K562 (cell line): Measurements from ENCODE around the gene HOXC11. TPM values are rescaled to one million over a fixed set of nuclear protein-coding genes. Genes with fewer than 3 reads are reported as not detected.

ENCODE experiments used
- ATAC-seq: fragments of 200-7000 bp; cut with Tn5 transposase; 3 replicates; pipeline ENCODE4 v1.9.1; 2020; ENCODE audit warnings: moderate library complexity
- BruUV-seq: library from RNA; stranded (reverse); fragments of 400-500 nt; replicated peaks from 2 replicates; lab custom pipeline; 2021; lab: Mats Ljungman, UMichigan
- CTCF ChIA-PET: fragments of 300-600 bp; formaldehyde crosslinking; extraction: SDS; loops from one replicate; lab custom pipeline; 2021; ENCODE audit warnings: low intra/inter-chr PET ratio; lab: Yijun Ruan, JAX
- POLR2A ChIA-PET: fragments of 300-600, 350-650 bp; sonication (Branson Sonifier 250); formaldehyde crosslinking; extraction: SDS; loops from one replicate; lab custom pipeline; 2021; ENCODE audit warnings: antibody characterized with exemption, inconsistent platforms; lab: Yijun Ruan, JAX
- DNase-seq, 4 experiments: peaks; one replicate each; pipeline versions ENCODE4 v3.0.0 to v3.0.0-alpha.2; 2011 to 2018; ENCODE audit warnings: low spot score in 3 of 4, mixed read lengths in 3 of 4; ENCODE audit errors: extremely low read depth in 1 of 4
- FAIRE-seq: peaks from 2 replicates; lab custom pipeline; 2011; peaks lifted over from hg19 to GRCh38; lab: Jason Lieb, UNC
- H2AFZ ChIP-seq: 2 replicates; pipeline ENCODE4 v1.6.0; 2011; ENCODE audit warnings: low read depth, low read length, control low read depth, inconsistent platforms
- H3K27ac ChIP-seq: fragments of 200-600 bp; 3 replicates; pipeline ENCODE4 v1.8.0; 2011; ENCODE audit warnings: low read depth, mild to moderate bottlenecking, control low read depth, inconsistent platforms, low read length, moderate library complexity, mixed read lengths; ENCODE audit errors: extremely low read depth
- H3K27me3 ChIP-seq, 2 experiments: fragments of 300-600 bp in 1 of 2; 2 replicates in 1 of 2; 3 replicates in 1 of 2; pipeline versions ENCODE4 v1.6.0 to v1.8.0; 2011; ENCODE audit warnings: inconsistent platforms in 2 of 2, low read length in 2 of 2, mild to moderate bottlenecking in 1 of 2, mixed read lengths in 1 of 2, moderate library complexity in 1 of 2; ENCODE audit not compliant: control insufficient read depth in 2 of 2, insufficient read depth in 2 of 2
- H3K36me3 ChIP-seq: fragments of 300-600 bp; 3 replicates; pipeline ENCODE4 v1.8.0; 2011; ENCODE audit warnings: mild to moderate bottlenecking, low read length, inconsistent platforms; ENCODE audit not compliant: control insufficient read depth, insufficient read depth
- H3K4me1 ChIP-seq, 2 experiments: fragments of 200-600 bp in 1 of 2; replicated peaks in 1 of 2; 2 replicates in 1 of 2; 3 replicates in 1 of 2; pipeline versions ENCODE4 v1.5.1 to v1.8.0; 2011; ENCODE audit warnings: inconsistent platforms in 2 of 2, low read length in 2 of 2, mild to moderate bottlenecking in 1 of 2, mixed read lengths in 1 of 2, moderate library complexity in 1 of 2; ENCODE audit not compliant: control insufficient read depth in 2 of 2, insufficient read depth in 2 of 2
- H3K4me2 ChIP-seq: 2 replicates; pipeline ENCODE4 v1.6.1; 2011; ENCODE audit warnings: low read length, control low read depth, inconsistent platforms, mixed read lengths; ENCODE audit not compliant: insufficient read depth
- H3K4me3 ChIP-seq: fragments of 200-600 bp; sonication (generic), shearing (Covaris generic); 2 replicates; pipeline ENCODE4 v1.5.1; 2016; ENCODE audit warnings: control low read depth, inconsistent platforms
- H3K79me2 ChIP-seq: fragments of 200-600 bp; 3 replicates; pipeline ENCODE4 v1.8.0; 2011; ENCODE audit warnings: low read length, inconsistent platforms; ENCODE audit not compliant: control insufficient read depth, insufficient read depth
- H3K9ac ChIP-seq, 2 experiments: 2 replicates each; pipeline versions ENCODE4 v1.6.0 to v1.6.1; 2011; ENCODE audit warnings: low read depth in 2 of 2, low read length in 2 of 2, control low read depth in 1 of 2, inconsistent platforms in 1 of 2, mild to moderate bottlenecking in 1 of 2, mixed read lengths in 1 of 2; ENCODE audit not compliant: insufficient read depth in 1 of 2
- H3K9me1 ChIP-seq: one replicate; pipeline ENCODE4 v1.6.0; 2011; ENCODE audit warnings: inconsistent platforms, mild to moderate bottlenecking, low read length, moderate library complexity; ENCODE audit not compliant: control insufficient read depth, insufficient read depth
- H3K9me3 ChIP-seq: replicated peaks from 2 replicates; pipeline ENCODE4 v1.5.1; 2011; ENCODE audit warnings: low read depth, low read length, inconsistent platforms; ENCODE audit not compliant: control insufficient read depth, insufficient read depth
- H4K20me1 ChIP-seq: replicated peaks from 2 replicates; pipeline ENCODE4 v1.6.1; 2011; ENCODE audit warnings: low read length, inconsistent platforms, mixed read lengths; ENCODE audit not compliant: control insufficient read depth, insufficient read depth
- ETV5 ChIP-seq: sonication (generic); formaldehyde crosslinking; IDR thresholded peaks from 2 replicates; pipeline ENCODE4 v1.4.0; 2020; ENCODE audit warnings: low read depth, mild to moderate bottlenecking, missing genetic modification reagents
- HEY1 ChIP-seq: fragments of 250-450 bp; sonication (Bioruptor Pico); IDR thresholded peaks from 2 replicates; pipeline ENCODE4 v1.5.0; 2020; ENCODE audit warnings: mild to moderate bottlenecking, moderate library complexity, borderline replicate concordance
- MAFG ChIP-seq: fragments of 450-650 bp; conservative IDR thresholded peaks from 2 replicates; pipeline ENCODE4 v1.6.1; 2016; ENCODE audit warnings: missing genetic modification characterization, missing compliant biosample characterization
- TSHZ1 ChIP-seq: fragments of 250-450 bp; sonication (Bioruptor Pico); IDR thresholded peaks from 2 replicates; pipeline ENCODE4 v1.4.0; 2020; ENCODE audit warnings: mild to moderate bottlenecking, moderate library complexity
- WGBS: fragments of 100-300 bp; shearing (Covaris generic); methylation state at CpG from one replicate; pipeline ENCODE4 v1.1.6; 2016; ENCODE audit warnings: low coverage, mixed read lengths; ENCODE audit not compliant: insufficient coverage; ENCODE audit errors: missing lambda C conversion rate; 5-methylcytosine and 5-hydroxymethylcytosine counted together
- in situ Hi-C: fragments of 300-500 bp; cut with MboI; formaldehyde crosslinking; loops from 4 replicates; pipeline ENCODE4 v1.15.0; 2018; ENCODE audit warnings: inconsistent platforms, mixed read lengths
- intact Hi-C: fragments of 100-400 bp; cut with micrococcal nuclease; formaldehyde crosslinking; loops from 2 replicates; pipeline ENCODE4 v1.14.2; 2022
- polyA plus RNA-seq, 8 experiments: library from polyadenylated mRNA; depleted of rRNA in 4 of 8; stranded (reverse) in 5 of 8; unstranded in 3 of 8; fragments of >200 nt; fragmentation: Nextera tagmentation in 2 of 8; fragmentation: Illumina TruSeq in 1 of 8; extraction: Ambion mirVana in 2 of 8; extraction: Trizol in 1 of 8; gene quantifications; 2 replicates each; pipeline versions ENCODE4 v1.2.1 to v1.2.3, GENCODE V29; 2011 to 2014; ENCODE audit warnings: inconsistent platforms in 1 of 8, missing spikeins in 1 of 8
- total RNA-seq, 7 experiments: library from RNA; depleted of rRNA in 6 of 7; stranded (reverse); fragments of >200 nt in 6 of 7; fragmentation: Illumina TruSeq in 2 of 7; extraction: Trizol in 2 of 7; gene quantifications; 2 replicates each; pipeline versions ENCODE4 v1.2.1 to v1.2.3, GENCODE V29; 2011 to 2021; ENCODE audit warnings: low replicate concordance in 1 of 7

HOXC11 gene
- total and polyA plus RNA-seq, 9 of the 15 experiments (the other 6 are each of a cell fraction or from before 2014, with no cell fraction given) = not detected

DNA sequence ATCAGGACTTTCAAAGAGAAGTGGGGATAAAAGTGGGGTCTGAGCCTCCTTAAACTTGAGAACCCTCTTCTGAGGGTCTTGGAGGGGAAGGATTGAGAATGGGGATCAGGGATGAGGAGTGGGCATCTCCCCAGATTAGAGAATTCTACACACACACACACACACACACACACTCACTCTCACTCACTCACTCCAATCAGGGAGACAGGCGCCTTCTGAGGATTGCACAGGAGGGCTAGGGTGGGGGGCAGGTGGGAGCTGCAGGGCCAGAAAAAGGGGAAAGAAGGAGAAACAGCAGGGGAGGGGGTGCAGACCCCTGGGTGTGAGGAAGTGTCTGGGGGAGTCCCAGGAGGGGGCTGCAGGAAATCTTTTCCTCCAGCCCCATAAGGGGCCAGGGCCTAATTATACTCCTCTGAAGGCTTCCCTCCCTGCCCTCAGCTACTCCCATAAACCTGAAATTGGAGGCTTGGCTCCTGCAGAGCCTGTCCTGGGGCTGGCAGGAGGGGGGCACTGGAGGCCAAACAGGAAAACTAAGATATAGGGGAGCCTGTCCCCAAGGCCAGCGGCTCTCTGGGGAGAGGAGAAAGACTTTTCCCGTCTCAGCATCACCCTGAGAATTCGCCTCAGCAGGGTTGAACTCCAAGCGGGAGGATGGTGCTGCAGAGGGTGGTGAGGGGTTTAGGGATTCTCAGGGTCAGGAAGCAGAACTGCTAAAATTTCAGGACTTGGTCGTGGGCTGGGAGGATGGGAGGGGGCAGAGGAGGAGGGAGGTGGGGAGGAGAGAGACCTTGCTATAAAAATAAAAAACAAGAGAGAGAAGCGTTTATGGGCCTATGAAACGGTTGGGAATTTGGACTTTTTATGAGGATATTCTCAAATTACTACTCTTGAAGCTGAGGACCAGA is 28.6 kb downstream of the HOXC11 start:
- H3K9me1 ChIP-seq = no peaks in the 10 kb centered on the region
- no peak for ATAC-seq
- ChIA-PET CTCF (interaction anchor here (0.6 kb wide), 1 partner anchor 208 kb away, joined by 5 read pairs; no protein-coding TSS in a partner anchor), POLR2A (interaction anchor here (0.6 to 5.6 kb wide), 8 partner anchors 10 to 190 kb away, joined by 3 to 43 read pairs (median 4); partner anchors contain the start of gene HOXC10)
- no peaks in the 10 kb centered on the region for H3K27me3 ChIP-seq
- H3K4me3 ChIP-seq = peak overlapping the region; percentile 71; the same call in 1 of the 2 replicates
- no peak for DNase-seq
- in situ Hi-C loops (no loop called here), intact Hi-C loops (no loop called here)
- H3K4me1 ChIP-seq = peaks cover 40 to 77% of the 10 kb centered on the region in 2 experiments
- no TSS peak for BruUV-seq
- no peak overlapping the region for H3K4me2 ChIP-seq
- H3K9me3 ChIP-seq = no peaks in the 10 kb centered on the region
- no peak for FAIRE-seq
- 76% methylated on average over 8 of the region's 8 CpGs for WGBS
- no peaks in the 10 kb centered on the region for H4K20me1 ChIP-seq
- no peak overlapping the region for H2AFZ ChIP-seq
- H3K36me3 ChIP-seq = no peaks in the 10 kb centered on the region
- TF ChIP-seq HEY1 (CRISPR knock-in tag) = no peak
- no peak for TF ChIP-seq TSHZ1 (CRISPR knock-in tag)
- no peak for TF ChIP-seq MAFG (tag)
- TF ChIP-seq ETV5 (CRISPR knock-in tag) = no peak
- H3K9ac ChIP-seq = peak overlapping the region; percentile 94 to 99; a peak in 3 of 4 replicates
- H3K79me2 ChIP-seq = peaks cover 29% of the 10 kb centered on the region
- H3K27ac ChIP-seq = no peak overlapping the region
